Upper lobe of left lung (tissue), 4 donors: Measurements from ENCODE around the gene ADAMTSL3.

Experiments used
- EP300 ChIP-seq, 4 donors: sonication (generic); formaldehyde crosslinking; IDR thresholded peaks; one replicate each; pipeline ENCODE4 v1.5.1; 2017; ENCODE audit warnings: antibody characterized with exemption in 4 of 4, control low read depth in 2 of 4
- POLR2A ChIP-seq, 4 donors: fragments of 450-650 bp; IDR thresholded peaks; one replicate each; pipeline ENCODE4 v1.5.1; 2016 to 2017; ENCODE audit warnings: antibody characterized with exemption in 4 of 4, mild to moderate bottlenecking in 2 of 4
- TF ChIP-seq, protein P1 (sequence below), 6 experiments: fragments of 450-650 bp in 4 of 6; fragments of 200-600 bp in 2 of 6; sonication (generic) in 2 of 6; IDR thresholded peaks; one replicate each; pipeline ENCODE4 v1.5.1; 2016 to 2019; ENCODE audit warnings: antibody characterized with exemption in 6 of 6

- TF ChIP-seq, protein P1, sequence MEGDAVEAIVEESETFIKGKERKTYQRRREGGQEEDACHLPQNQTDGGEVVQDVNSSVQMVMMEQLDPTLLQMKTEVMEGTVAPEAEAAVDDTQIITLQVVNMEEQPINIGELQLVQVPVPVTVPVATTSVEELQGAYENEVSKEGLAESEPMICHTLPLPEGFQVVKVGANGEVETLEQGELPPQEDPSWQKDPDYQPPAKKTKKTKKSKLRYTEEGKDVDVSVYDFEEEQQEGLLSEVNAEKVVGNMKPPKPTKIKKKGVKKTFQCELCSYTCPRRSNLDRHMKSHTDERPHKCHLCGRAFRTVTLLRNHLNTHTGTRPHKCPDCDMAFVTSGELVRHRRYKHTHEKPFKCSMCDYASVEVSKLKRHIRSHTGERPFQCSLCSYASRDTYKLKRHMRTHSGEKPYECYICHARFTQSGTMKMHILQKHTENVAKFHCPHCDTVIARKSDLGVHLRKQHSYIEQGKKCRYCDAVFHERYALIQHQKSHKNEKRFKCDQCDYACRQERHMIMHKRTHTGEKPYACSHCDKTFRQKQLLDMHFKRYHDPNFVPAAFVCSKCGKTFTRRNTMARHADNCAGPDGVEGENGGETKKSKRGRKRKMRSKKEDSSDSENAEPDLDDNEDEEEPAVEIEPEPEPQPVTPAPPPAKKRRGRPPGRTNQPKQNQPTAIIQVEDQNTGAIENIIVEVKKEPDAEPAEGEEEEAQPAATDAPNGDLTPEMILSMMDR (IDR thresholded peaks at IDR 0.05), result no peak
- no peak for TF ChIP-seq POLR2A (IDR thresholded peaks at IDR 0.05)
- no peak for TF ChIP-seq EP300 (IDR thresholded peaks at IDR 0.05)
These were observed 275.7 kb downstream of the ADAMTSL3 start for GRCh38 chr15:83929619-83930018.
